Adrenal gland (tissue), 12 donors: Measurements from ENCODE around the gene MGAT4A. TPM values are rescaled to one million over a fixed set of nuclear protein-coding genes. Genes with fewer than 3 reads are reported as not detected.

ENCODE experiments used
- DNase-seq, 7 donors: peaks; one replicate each; pipeline ENCODE4 v3.0.0-alpha.2; 2019 to 2020
- H3K27ac ChIP-seq, 5 donors: fragments of 200-600 bp; sonication (generic) in 4 of 5; 1 replicate in 3 of 5; 2 replicates in 2 of 5; pipeline versions ENCODE4 v1.5.1 to v1.8.0; 2016 to 2020; ENCODE audit warnings: mild to moderate bottlenecking in 1 of 5
- H3K27me3 ChIP-seq: fragments of 200-600 bp; 2 replicates; pipeline ENCODE4 v1.8.0; 2021
- H3K36me3 ChIP-seq, 2 donors: fragments of 200-600 bp; replicated peaks in 1 of 2; 1 replicate in 1 of 2; 2 replicates in 1 of 2; pipeline versions ENCODE4 v1.5.1 to v1.8.0; 2018 to 2022
- H3K4me1 ChIP-seq, 2 donors: fragments of 200-600 bp; replicated peaks in 1 of 2; 1 replicate in 1 of 2; 2 replicates in 1 of 2; pipeline versions ENCODE4 v1.5.1 to v1.8.0; 2018 to 2021
- H3K4me3 ChIP-seq, 4 donors: fragments of 200-600 bp; sonication (generic) in 3 of 4; one replicate each; pipeline ENCODE4 v1.5.1; 2016 to 2018
- H3K9me3 ChIP-seq, 3 donors: fragments of 200-600 bp; sonication (generic) in 1 of 3; replicated peaks in 1 of 3; 1 replicate in 2 of 3; 2 replicates in 1 of 3; pipeline versions ENCODE4 v1.5.1 to v1.8.0; 2016 to 2021
- POLR2A ChIP-seq, 2 donors: fragments of 450-650 bp; IDR thresholded peaks; one replicate each; pipeline ENCODE4 v1.6.1; 2017; ENCODE audit warnings: antibody characterized with exemption in 2 of 2, mild to moderate bottlenecking in 2 of 2, moderate library complexity in 1 of 2
- WGBS, 4 donors: extraction: QIAGEN DNeasy Blood & Tissue Kit in 2 of 4; methylation state at CpG; one replicate each; pipeline versions ENCODE4 v1.1.5 to v1.1.7; 2013 to 2017; 5-methylcytosine and 5-hydroxymethylcytosine counted together
- intact Hi-C, 2 donors: fragments of 100-400 bp; cut with DNase I; formaldehyde crosslinking; loops; one replicate each; pipeline versions ENCODE4 v1.14.1 to v1.15.0; 2022 to 2023
- polyA plus RNA-seq, 3 donors: library from polyadenylated mRNA; stranded (reverse); fragments of 200-250 nt in 2 of 3; fragments of 350-450 nt in 1 of 3; fragmentation: Illumina TruSeq in 1 of 3; extraction: RNeasy Lipid Tissue Mini Kit (QIAGEN cat#74804) in 1 of 3; gene quantifications; one replicate each; pipeline ENCODE4 v1.2.3, GENCODE V29; 2013 to 2014
- total RNA-seq, 9 donors: library from RNA; depleted of rRNA in 4 of 9; stranded (reverse); fragments of >200 nt in 4 of 9; fragments of 120-200 nt in 1 of 9; fragmentation: NEBNext Ultra II Directional in 1 of 9; extraction: Animal tissue kit (Norgen Biotek cat#: 25700) in 1 of 9; gene quantifications; one replicate each; pipeline versions ENCODE4 v1.1.0 to v1.2.4, GENCODE V29; 2013 to 2023
- TF ChIP-seq, protein P1 (sequence below), 6 experiments: fragments of 450-650 bp in 4 of 6; fragments of 200-600 bp in 2 of 6; sonication (generic) in 1 of 6; IDR thresholded peaks; 1 replicate in 5 of 6; 2 replicates in 1 of 6; pipeline versions ENCODE4 v1.5.1 to v1.8.0; 2016 to 2021; ENCODE audit warnings: antibody characterized with exemption in 6 of 6, mild to moderate bottlenecking in 2 of 6, moderate library complexity in 1 of 6
- donor health status: healthy with polysubstance abuse.
- donor health status: Bipolar disorder and iron deficiency.
- donor health status: DM: yes; HTN: yes; CAD: no.
- donor health status: DM: no; HTN: no; CAD: no.
- donor health status: DM: no; HTN: no; CAD: no.
- donor health status: DM: yes; HTN: yes; CAD: no.

Gene MGAT4A
- total and polyA plus RNA-seq, 12 donors, result 5.2 to 34.4 (median 18.7) TPM

GRCh38 chr2:98734823-98735260 is 3.9 kb upstream of the MGAT4A start:
- intact Hi-C loops, result no loop called here
- Histone ChIP-seq H3K4me1 (peaks cover 5 to 9% of the 10 kb centered on the region in 2 donors), H3K9me3 (no peaks in the 10 kb centered on the region), H3K36me3 (no peaks in the 10 kb centered on the region), H3K4me3 (no peak overlapping the region), H3K27ac (peak overlapping the region in 2 of 5 donors; percentile 4 to 32), H3K27me3 (no peaks in the 10 kb centered on the region)
- WGBS, 4 donors, result 63 to 71% (median 67%) methylated on average over 2 of the region's 2 CpGs
- TF ChIP-seq, protein P1, sequence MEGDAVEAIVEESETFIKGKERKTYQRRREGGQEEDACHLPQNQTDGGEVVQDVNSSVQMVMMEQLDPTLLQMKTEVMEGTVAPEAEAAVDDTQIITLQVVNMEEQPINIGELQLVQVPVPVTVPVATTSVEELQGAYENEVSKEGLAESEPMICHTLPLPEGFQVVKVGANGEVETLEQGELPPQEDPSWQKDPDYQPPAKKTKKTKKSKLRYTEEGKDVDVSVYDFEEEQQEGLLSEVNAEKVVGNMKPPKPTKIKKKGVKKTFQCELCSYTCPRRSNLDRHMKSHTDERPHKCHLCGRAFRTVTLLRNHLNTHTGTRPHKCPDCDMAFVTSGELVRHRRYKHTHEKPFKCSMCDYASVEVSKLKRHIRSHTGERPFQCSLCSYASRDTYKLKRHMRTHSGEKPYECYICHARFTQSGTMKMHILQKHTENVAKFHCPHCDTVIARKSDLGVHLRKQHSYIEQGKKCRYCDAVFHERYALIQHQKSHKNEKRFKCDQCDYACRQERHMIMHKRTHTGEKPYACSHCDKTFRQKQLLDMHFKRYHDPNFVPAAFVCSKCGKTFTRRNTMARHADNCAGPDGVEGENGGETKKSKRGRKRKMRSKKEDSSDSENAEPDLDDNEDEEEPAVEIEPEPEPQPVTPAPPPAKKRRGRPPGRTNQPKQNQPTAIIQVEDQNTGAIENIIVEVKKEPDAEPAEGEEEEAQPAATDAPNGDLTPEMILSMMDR (IDR thresholded peaks at IDR 0.05), result no peak
- no peak for TF ChIP-seq POLR2A (IDR thresholded peaks at IDR 0.05)
- no peak for DNase-seq

DNA sequence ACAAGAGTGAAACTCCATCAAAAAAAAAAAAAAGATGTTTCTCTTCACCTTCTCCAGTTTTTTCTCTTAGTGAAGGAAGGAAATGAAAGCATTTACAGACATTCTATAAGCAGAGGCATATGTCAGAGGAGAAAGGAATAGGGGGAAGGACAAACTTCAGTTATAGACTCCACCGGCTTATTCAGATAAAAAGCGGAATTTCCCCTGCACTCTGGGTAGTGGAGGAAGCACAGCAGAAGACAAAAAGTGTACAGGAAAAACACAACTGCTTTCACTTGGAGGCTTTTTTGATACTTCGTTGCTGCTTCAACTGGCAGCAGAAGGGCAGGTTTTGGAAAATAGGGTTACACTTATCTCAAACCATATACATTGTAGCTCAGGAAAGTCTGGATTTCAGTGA is 3.2 kb upstream of the MGAT4A start:
- TF ChIP-seq, protein P1 (IDR thresholded peaks at IDR 0.05), result no peak
- TF ChIP-seq POLR2A (IDR thresholded peaks at IDR 0.05), result no peak
- 69 to 92% (median 83%) methylated on average over 3 of the region's 3 CpGs for WGBS, 4 donors
- H3K4me1 ChIP-seq, result peaks cover 5 to 9% of the 10 kb centered on the region in 2 donors
- H3K27me3 ChIP-seq, result no peaks in the 10 kb centered on the region
- no peak overlapping the region for H3K4me3 ChIP-seq
- peak overlapping the region in 2 of 5 donors; percentile 4 to 15 for H3K27ac ChIP-seq
- no peaks in the 10 kb centered on the region for H3K36me3 ChIP-seq
- no peak for DNase-seq
- intact Hi-C loops, result no loop called here
- H3K9me3 ChIP-seq, result no peaks in the 10 kb centered on the region

DNA sequence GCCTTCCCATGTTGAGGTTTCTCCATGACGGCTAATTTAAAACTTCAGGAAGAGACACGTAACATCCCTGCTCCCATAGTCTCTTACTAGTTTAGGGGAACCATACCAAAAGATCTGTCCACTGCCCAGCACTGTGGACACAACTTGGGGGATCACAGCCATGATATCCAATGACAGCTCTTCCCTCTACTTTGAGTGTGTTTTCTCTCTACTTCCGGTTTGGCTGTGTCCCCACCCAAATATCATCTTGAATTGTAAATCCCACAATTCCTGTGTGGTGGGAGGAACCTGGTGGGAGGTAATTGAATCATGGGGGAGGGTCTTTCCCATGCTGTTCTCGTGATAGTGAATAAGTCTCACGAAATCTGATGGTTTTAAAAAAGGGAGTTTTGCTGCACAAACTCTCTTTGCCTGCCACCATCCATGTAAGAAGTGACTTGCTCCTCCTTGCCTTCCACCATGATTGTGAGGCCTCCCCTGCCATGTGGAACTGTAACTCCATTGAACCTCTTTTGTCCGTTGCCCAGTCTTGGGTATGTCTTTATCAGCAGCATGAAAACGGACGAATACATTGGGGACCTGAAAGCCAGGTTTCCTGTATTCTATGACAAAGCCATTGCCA is 1.6 kb upstream of the MGAT4A start:
- Histone ChIP-seq H3K27me3 (no peaks in the 10 kb centered on the region), H3K27ac (no peak overlapping the region), H3K9me3 (no peaks in the 10 kb centered on the region), H3K4me1 (peaks cover 5 to 10% of the 10 kb centered on the region in 2 donors), H3K36me3 (no peaks in the 10 kb centered on the region), H3K4me3 (peak overlapping the region in 1 of 4 donors; percentile 99)
- DNase-seq, result no peak
- intact Hi-C loops, result no loop called here
- TF ChIP-seq, protein P1 (IDR thresholded peaks at IDR 0.05), result no peak
- no peak for TF ChIP-seq POLR2A (IDR thresholded peaks at IDR 0.05)
- 87 to 88% (median 87%) methylated on average over 8 of the region's 8 CpGs for WGBS, 4 donors

DNA sequence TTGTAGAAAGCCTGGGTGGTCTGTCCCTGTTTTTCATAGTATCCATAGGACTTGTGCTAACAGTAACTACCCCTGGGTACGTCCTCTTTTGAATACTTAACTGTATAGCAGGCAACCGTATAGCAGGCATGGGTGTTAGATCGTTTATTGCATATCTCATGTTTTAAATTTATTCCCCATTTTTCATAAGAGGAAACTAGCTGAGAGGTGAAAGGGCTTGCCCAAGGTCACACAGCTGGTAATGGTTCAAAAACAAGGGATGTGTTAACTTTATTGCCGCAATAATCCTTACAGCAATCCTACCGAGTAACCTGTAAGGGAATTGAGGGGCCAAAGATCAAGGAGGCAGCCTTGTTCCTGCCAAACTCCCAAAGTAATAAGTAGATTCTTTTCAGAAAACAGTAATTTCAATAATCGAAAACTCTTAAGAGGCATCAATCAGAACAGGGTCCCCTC is 990 bp upstream of the MGAT4A start:
- Histone ChIP-seq H3K4me1 (peaks cover 5 to 17% of the 10 kb centered on the region in 2 donors), H3K4me3 (peak overlapping the region in 3 of 4 donors; percentile 54 to 99 (median 70)), H3K36me3 (no peaks in the 10 kb centered on the region), H3K27me3 (no peaks in the 10 kb centered on the region), H3K9me3 (no peaks in the 10 kb centered on the region), H3K27ac (peak overlapping the region; percentile 64 to 91 (median 82))
- intact Hi-C loops, result no loop called here
- DNase-seq, result no peak
- 48 to 62% (median 53%) methylated on average over 6 of the region's 6 CpGs for WGBS, 4 donors
- no peak for TF ChIP-seq POLR2A (IDR thresholded peaks at IDR 0.05)
- TF ChIP-seq, protein P1 (IDR thresholded peaks at IDR 0.05), result no peak
